HG03025 (cell line): Measurements from ENCODE around the gene NEUROG3.

Source experiments
- ATAC-seq: cut with Tn5 transposase; IDR thresholded peaks from one replicate; pipeline ENCODE4 v1.9.1; 2021; ENCODE audit warnings: mild to moderate bottlenecking, moderate library complexity; ENCODE audit not compliant: unreplicated experiment, low FRiP score

NEUROG3 gene, protein sequence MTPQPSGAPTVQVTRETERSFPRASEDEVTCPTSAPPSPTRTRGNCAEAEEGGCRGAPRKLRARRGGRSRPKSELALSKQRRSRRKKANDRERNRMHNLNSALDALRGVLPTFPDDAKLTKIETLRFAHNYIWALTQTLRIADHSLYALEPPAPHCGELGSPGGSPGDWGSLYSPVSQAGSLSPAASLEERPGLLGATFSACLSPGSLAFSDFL

DNA sequence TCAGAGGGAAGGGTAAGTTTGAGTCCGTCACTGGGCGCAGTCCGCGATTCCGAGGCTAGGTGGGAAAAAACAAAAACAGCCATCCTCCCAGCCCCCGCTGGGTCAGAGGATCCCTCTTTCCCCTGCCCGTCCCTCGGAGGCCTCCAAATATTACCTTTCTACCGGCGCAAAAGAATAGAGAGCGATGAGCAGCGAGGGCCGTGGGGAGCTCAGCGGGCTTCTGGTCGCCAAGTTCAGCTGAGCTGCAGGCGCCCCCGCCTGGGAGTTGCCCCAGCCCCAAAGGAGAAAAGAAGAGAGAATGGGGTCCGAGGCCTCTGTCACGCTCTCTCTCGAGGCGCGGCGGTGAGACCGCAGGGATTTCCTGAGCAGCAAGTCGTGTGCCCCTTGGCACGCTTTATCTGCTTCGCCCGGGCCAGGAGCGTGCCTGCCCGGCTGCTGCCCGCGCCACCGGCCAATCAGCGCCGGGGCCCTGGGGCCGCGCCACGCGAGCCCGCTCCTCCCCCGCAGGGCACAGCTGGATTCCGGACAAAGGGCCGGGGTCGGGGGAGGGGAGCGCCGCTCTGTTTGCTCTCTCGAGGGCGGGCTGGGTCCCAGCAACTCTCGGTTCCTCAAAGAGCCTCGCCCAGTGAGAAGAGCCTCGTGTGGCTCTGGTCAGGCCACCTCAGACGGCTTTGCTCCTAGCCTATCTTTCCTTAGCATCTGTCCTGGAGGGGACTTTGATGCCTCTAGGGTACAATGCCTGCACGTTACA is at the start of gene NEUROG3:
TSS of gene NEUROG3 (minus strand) at position 367 of the 751 bp plus-strand sequence. CDS start 379 bp downstream, outside the sequence.
- no peak for ATAC-seq

DNA sequence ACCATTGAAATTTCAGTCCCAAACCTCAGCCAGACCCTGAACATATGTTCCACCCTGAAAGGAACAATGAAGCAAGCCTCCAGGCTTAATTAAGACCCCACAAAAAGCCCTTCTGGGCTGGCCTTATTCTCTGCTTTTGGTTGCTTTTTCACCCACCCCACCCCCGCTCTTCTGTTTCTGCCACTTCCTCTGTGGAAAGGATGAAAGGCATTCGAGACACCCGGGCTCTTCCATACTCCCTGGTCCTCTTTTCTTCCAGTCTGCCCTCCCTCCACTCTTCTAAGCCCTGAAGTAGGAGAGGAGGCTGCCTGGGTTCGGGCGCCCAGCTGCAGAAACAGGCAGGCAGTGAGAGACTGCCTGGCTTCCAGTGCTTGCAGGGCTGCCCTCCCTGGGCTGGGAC is 47.4 kb upstream of the NEUROG3 start:
- no peak for ATAC-seq

DNA sequence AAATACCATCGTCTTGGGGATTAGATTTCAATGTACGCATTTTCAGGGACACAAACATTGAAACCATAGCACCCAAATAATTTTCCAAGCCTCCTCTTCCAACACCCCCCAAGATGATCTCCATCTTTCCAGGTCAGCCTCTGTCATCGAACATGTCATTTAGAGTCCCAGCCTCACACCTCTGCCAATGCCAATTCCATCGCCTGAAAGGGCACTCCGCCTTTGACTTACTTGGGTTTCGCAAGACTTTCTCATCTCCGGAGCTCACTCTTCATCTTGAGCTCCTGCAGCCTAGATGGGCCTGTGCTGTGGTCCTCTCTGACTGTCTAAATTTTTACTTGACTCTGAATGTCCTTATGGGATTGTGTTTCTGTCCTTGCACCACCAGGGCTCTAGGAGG is 46.4 kb upstream of the NEUROG3 start:
- ATAC-seq: no peak

DNA sequence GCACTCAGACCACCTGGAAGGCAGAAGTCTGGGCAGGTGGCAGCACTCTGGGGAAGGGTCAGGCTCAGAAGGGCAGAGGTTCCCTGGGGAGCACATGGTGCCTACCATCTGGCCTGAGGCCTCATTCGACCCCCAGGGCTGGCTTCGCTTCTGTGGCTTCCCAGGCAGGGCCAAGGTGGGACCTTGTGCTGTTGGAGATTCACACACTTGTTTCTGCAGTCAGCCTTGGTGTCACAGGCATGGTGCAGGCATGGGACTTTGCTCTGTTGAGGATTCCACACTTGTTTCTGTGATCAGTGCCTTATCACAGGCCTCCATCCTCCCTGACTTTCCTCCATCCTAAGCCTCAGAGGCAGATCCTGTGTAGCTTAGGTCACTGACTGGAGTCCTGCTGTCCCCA is 45.5 kb upstream of the NEUROG3 start:
- ATAC-seq: no peak

DNA sequence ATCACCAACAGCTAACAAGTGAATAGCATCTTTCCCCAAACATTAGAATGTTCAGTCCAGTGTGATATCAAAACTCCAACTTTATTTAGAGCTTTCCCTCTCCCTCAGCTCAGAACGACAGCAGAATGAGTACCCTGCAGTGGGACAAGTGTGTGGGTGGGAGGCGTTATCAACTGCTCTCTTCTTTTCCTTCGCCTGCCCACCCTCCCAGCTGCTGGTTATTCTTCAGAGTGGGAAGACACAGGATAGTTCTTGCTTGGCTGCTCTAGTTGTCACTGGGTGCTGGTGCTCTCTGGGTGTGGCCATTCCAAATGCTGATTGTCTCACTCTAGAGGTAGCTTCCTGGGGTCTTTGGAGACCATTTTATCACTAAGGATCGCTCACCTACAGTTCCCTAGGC is 43.1 kb upstream of the NEUROG3 start:
- ATAC-seq: no peak

DNA sequence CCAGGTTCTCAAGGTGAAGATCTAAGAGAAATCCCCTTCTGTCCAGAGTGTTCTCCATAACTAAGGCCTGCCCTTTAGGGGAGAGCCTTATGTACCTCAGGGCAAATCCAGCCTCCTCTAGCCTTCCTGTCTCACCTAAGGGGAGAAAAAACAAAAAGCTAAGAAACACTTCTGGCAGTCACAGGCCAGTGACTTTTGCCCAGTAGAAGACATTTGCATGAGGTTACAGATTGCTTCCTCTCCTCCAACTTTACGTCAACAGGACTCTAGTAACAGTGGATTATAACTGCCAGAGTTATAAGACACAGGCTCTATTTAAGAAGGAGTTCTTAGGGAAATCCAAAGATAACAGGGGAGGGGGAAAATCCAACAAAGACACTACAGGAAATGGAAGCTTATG is 40.9 kb upstream of the NEUROG3 start:
- ATAC-seq: no peak

DNA sequence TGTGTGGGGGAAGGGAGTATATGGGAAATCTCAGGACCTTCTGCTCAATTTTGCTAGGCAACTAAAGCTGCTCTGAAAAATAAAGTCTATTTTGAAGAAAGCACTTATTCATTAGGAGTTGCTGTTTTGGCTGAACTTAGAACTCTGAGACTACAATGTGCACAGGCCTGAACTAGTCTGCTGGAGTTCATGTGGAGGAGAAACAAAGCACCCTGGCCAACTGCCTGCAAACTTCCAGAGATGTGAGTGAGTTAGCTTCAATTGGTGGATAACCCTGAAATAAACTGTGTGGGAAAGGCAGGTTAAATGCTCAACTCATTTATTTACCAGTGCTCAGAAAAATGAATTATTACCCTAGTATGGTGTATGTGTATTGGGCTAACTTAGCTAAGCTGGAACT is 39.5 kb upstream of the NEUROG3 start:
- no peak for ATAC-seq

DNA sequence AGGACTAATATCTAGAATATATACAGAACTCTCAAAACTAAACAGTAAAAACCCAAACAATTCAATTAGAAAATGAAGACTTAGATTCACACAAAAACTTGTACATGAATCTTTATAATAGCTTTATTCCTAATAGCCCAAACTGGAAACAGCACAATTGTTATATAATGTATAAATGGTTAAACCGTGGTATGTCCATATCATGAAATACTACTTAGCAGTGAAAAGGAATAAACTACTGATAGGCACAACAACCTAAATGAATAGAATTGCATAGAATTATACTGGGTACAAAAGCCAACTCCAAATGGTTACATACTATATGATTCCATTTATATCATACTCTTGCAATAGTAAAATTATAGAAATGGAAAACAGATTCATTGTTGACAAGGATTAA is 35.9 kb upstream of the NEUROG3 start:
- no peak for ATAC-seq

DNA sequence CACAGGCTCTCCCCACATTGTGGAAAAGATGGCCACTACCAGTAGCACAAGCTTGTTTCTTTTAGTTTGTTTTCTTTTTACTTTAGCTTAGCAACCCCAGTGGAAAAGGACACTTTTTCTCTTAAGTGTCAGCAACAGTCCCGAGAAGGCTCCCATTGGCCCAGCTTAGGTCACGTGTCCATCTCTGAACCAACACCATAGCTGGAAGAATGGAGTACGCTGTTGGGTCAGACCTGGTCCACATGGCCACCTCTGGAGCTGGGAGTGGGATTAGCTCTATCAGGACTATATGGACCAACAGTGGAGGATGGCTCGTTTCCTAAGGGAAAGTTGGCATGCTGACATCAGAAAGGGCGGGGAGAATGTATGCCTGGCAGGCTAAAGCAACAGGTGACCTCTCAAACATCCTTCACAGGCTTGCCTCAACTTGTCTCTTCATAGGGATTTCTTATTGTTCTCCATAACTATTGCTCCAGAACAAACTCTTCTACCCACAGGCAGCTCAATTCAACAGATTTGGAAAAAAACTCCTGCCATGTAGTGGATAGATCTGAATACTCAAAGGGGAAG is 27.6 kb upstream of the NEUROG3 start:
- ATAC-seq: no peak

DNA sequence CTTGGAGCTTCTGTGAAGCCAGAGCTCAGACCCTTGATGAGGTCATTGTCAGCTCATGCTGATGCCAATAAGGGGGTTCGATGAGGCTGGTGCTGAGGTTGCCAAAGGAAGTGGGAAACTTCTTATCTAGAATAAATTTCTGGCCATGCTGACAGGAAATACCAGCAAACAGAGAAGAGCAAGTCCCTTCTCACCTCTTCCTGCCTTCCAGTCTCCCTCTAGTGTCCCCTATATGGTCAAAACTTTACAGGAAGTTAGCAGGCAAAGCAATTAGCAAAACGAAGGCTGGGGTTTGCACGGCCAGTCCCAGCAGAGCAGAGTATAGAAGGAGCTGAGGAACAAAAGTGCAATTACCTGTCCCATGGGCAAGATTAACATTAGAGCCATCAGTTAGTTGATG is 15.1 kb upstream of the NEUROG3 start:
- no peak for ATAC-seq

DNA sequence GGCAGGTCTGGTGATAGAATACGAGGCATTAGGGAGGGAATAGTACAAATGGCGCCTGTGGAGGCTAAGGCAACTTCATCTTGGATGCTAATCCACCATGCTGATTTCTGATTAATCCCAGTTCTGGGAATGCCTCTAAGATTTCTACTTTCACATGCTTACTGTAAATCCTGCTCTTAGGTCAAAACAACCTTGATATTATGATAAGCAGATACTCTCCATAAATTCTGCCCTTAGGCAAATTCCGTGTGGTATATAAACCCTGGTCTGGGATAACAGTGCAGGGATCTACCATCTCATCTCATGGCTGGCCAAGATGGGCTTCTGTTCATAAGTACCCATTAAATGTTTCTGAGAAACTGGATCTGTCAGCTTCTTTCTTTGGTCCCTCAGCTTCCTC is 11.4 kb upstream of the NEUROG3 start:
- ATAC-seq: no peak

DNA sequence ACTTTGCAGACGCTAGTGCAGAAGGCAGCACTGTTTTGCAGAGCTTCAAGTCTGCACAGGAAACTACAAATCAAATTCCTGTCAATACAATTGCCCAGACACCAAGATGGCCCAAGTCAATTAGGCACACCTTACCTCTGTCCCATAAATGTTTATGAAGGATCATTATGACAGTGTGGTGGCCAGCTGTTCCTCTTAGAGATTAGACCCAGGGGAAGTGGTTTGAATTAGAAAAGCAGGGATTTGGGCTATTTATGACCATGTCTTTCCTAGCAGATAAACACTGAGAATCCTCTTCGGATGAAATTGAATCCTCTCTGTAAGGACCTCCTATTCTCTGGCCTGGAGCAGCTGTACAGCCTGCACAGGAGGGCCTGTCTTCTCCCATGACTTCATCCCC is 9.9 kb upstream of the NEUROG3 start:
- ATAC-seq: no peak

DNA sequence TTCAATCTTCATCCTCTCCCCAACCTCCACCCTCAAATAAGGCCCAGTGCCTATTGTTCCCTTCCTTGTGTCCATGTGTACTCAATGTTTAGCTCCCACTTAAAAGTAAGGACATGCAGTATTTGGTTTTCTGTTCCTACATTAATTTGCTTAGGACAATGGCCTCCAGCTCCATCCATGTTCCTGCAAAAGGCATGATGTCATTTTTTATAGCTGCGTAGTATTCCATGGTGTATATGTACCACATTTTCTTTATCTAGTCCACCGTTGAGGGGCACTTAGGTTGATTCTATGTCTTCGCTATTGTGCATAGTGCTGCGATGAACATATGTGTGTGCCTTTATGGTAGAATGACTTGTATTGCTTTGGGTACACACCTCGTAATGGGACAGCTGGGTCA is 7.2 kb upstream of the NEUROG3 start:
- ATAC-seq: no peak

DNA sequence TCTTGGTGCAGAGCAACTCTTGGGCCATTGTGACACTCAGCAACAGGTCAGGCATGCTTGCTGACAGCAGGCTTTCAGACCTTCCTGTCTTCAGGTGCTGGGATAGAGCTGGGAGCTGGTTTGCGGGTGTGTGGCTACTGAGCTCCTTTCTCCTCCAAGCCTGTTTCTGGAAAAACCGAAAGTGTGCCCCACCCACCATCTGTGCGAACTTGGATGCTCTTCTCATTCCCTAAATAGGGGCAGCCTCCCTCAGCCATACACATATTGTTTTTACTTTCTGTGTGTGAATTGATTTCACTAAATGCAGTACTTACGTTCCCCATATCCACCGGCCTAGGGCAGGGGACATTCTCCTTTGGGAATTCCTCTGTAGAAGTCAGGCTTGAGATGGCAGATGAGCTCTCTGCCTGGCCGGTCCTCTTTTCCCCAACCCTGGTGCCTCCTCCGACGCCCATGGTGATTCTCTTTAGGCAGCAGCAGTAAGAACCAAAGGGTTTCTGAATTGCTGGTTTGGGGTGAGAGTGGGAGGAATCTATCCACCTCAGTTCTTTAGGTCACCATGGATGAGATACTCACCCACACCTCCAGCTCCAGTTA is 6.3 kb upstream of the NEUROG3 start:
- ATAC-seq: no peak

DNA sequence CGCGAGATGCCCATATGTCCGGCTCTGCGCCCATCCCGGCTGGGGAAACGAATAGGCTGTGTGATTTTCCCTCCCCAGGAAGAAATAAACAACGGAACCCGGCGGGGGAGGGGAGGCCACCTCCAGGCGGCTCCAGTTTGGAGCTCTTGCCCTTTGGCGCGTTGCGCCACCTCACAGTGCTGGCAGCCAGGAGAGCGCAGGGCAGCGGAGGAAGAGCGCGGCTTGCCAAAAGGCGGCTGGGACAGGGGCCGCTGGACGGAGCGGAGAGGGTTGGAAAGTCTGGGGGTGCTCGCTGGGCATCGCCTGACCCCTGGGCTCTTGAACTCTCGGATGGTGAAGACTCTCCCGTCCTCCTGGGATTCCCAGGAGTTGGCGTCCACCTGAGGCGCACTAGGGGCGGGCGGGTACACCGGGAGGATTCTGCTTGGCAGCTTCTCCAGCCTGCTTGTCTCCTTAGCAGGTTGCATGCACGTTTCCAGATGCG is 5.3 kb upstream of the NEUROG3 start:
- no peak for ATAC-seq

DNA sequence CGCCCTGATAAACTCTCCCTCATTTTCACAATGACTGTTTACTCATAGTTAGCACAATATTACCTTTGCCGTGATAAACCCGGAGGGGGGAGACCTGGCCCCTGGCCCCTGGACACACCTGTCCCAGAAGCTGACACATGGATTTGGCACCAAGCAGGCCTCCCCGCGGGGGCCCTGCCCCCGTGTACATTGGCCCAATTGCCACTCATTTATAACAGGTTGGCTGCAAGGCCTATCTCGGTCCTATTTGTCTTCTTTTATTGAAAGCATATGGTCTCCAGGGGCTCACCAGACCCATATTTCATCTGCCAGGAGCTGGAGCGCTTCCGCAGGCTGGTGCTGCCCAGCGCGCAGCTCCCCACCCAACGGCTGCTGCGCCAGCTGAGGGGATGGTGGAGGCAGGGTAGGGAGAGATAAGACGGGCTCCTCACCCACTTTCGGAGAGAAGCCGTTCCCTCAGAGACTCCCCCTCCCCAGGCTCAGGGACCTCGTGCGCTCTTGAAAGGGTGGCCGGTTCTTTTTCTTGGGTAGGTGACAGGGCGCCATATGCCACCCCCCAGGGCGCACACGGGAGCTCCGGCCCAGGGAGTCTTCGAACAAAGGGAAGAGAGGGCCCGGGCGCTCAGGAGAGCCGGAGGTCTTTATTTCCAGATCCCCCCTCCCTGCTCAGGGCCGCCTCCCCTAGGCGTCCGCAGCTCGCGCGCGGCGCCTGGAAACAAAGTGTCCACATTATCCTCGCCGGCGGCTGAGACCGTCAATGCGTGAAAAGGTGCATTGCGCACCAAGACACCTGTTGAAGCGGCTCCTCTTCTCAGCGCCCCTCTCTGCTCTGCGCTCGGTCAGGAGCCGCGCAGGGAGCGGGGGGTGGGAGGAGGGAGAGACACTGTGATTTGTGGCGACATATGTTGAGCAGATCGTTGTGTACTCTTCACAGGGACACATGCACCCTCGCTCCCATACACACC is 4.3 kb upstream of the NEUROG3 start:
- no peak for ATAC-seq

DNA sequence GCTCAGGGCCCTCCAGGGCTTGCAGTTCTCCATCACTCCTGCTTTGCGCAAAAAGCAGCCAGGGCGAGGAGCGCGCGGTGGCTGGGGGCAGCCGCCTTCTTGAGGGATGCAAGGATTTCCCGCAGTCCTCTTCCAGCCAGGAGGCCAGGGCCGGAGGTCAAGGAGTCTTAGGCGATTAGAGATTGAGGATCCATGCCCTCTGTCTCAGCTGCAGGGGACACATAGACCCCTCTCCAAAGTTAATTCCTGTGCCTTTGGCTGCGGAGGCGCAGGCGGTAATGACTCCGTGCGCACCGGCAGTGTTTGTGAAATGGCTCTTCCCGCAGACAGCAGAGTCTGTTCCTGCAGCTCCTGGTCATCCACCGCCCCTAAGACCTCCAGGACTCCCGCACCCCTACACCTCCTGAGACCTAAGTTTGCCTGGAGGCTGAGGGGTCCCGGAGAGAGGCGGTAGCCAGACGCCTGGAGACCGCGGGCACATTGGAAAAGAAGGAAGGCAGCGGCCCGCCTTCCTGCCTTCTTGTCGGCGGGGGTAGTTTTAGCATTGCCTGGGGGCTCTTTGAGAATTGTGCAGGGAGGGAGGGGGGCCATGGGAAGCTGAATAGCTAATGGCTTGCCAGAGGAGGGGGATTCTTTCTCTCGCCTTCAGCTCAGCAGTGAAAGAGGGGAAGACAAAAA is 3.3 kb upstream of the NEUROG3 start:
- ATAC-seq: no peak

DNA sequence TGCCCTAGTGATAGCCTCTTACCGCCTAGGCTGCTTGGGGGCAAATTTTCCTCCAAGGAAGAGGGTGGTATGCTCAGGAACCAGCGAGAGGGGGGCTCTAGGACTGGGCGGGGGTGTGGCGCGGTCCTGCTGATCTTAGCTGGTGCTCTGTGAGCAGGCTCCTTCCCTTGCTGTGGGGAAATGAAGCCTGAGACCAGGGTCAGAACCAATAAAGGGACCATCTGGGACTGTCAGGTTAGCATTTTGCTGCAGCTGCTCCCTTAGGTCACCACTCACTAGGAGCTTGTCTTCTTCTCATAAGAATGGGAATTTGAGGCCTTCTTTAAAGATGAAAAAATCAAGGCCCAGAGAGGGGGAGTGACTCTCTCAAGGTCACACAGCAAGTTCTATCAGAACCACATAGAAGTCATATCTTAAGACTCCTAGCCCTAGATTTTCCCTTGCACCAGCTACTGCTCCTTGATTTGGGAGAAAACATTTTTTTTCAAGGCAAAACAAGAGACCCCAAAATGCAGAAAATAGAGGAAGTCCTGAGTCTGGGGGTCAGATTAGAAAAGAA is 2.0 kb upstream of the NEUROG3 start:
- ATAC-seq: no peak

DNA sequence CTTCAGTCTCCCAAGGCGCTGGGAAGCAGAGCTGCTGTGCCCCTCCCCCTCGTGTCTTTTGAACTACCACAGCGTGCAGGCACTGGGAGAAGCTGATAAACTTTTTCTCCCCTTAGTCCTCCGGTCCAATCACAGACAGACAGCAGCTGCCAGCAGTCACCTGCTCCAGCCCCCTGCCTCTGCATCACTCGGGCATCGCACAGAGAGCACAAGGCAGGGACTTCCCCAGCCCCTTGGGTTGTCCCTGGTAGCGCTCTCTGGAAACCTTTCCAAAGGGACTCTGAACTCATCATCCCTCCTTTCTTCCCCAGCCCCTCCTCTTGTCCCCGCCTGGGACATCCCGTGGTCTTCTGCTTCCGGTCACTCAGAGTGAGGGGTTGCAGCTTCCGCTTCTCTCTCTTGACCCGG is 1.4 kb upstream of the NEUROG3 start:
- ATAC-seq: no peak
